Measurements from ENCODE around the gene TST.

DNA sequence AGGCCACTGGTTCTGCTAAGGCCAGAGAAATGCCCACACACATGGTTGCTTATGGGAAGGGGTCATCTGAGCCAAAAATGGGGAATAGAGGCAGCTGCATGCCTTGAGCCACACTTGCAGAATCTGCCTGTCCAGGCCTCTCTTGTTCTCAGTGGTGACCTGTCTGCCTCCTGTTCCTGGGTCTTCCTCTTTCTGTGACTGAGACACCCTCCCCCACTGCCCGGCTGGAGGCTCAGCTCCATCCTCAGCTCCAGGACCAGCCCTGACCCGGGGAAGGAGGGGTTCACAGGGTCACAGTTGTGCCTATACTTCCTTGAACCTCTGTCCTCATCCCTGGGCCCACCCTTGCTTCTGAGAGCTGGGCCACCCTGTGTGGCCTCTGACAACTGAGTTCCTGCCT is 53.6 kb downstream of the TST start:
- TF ChIP-seq, protein P1, sequence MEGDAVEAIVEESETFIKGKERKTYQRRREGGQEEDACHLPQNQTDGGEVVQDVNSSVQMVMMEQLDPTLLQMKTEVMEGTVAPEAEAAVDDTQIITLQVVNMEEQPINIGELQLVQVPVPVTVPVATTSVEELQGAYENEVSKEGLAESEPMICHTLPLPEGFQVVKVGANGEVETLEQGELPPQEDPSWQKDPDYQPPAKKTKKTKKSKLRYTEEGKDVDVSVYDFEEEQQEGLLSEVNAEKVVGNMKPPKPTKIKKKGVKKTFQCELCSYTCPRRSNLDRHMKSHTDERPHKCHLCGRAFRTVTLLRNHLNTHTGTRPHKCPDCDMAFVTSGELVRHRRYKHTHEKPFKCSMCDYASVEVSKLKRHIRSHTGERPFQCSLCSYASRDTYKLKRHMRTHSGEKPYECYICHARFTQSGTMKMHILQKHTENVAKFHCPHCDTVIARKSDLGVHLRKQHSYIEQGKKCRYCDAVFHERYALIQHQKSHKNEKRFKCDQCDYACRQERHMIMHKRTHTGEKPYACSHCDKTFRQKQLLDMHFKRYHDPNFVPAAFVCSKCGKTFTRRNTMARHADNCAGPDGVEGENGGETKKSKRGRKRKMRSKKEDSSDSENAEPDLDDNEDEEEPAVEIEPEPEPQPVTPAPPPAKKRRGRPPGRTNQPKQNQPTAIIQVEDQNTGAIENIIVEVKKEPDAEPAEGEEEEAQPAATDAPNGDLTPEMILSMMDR (IDR thresholded peaks at IDR 0.05) = no peak
- TF ChIP-seq POLR2A (IDR thresholded peaks at IDR 0.05) (no peak), EP300 (IDR thresholded peaks at IDR 0.05) (no peak)

Data from tibial nerve (tissue), 4 donors.